GM12864 (cell line): ENCODE measurements around the gene ITGB4.

ENCODE experiments used
- DNase-seq: peaks from one replicate; pipeline ENCODE4 v3.0.0-alpha.2; 2011; ENCODE audit warnings: low read depth
- H3K4me3 ChIP-seq: 2 replicates; pipeline ENCODE4 v1.5.1; 2011; ENCODE audit warnings: mild to moderate bottlenecking, low read depth, low read length, control low read depth
- TF ChIP-seq, protein P1 (sequence below): IDR thresholded peaks from 2 replicates; pipeline ENCODE4 v1.5.1; 2011; ENCODE audit warnings: low read depth, mild to moderate bottlenecking, moderate library complexity, low read length, control low read depth, inconsistent platforms; ENCODE audit errors: missing control alignments

The ITGB4 gene

DNA sequence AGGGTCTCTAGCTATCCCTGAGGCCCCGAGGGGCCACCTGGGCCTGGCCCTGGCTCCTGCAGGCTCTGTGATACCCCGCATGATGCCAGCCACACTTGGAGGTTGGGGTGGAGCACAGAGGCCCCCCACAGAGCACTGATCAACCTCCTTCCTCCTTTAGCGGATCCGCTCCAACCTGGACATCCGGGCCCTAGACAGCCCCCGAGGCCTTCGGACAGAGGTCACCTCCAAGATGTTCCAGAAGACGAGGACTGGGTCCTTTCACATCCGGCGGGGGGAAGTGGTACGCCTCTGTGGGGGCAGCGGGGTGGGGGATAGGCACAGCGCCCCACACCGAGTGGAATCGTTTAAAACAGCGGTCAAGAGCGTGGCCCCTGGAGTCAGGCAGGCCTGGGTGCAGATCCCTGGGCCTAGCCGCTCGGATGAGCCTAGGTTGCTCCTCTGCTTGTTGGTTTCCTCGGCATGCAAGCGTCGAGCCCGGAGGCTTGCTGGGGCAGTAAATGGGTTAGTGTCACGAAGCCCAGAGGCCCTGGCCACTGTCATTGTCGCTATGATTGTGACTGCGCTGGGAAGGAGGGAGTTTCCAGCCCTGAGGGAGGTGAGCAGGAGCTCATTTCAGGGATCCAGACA, 9.9 kb downstream of the ITGB4 start:
- no peak overlapping the region for H3K4me3 ChIP-seq
- TF ChIP-seq, protein P1, sequence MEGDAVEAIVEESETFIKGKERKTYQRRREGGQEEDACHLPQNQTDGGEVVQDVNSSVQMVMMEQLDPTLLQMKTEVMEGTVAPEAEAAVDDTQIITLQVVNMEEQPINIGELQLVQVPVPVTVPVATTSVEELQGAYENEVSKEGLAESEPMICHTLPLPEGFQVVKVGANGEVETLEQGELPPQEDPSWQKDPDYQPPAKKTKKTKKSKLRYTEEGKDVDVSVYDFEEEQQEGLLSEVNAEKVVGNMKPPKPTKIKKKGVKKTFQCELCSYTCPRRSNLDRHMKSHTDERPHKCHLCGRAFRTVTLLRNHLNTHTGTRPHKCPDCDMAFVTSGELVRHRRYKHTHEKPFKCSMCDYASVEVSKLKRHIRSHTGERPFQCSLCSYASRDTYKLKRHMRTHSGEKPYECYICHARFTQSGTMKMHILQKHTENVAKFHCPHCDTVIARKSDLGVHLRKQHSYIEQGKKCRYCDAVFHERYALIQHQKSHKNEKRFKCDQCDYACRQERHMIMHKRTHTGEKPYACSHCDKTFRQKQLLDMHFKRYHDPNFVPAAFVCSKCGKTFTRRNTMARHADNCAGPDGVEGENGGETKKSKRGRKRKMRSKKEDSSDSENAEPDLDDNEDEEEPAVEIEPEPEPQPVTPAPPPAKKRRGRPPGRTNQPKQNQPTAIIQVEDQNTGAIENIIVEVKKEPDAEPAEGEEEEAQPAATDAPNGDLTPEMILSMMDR: no peak
- DNase-seq: no peak

DNA sequence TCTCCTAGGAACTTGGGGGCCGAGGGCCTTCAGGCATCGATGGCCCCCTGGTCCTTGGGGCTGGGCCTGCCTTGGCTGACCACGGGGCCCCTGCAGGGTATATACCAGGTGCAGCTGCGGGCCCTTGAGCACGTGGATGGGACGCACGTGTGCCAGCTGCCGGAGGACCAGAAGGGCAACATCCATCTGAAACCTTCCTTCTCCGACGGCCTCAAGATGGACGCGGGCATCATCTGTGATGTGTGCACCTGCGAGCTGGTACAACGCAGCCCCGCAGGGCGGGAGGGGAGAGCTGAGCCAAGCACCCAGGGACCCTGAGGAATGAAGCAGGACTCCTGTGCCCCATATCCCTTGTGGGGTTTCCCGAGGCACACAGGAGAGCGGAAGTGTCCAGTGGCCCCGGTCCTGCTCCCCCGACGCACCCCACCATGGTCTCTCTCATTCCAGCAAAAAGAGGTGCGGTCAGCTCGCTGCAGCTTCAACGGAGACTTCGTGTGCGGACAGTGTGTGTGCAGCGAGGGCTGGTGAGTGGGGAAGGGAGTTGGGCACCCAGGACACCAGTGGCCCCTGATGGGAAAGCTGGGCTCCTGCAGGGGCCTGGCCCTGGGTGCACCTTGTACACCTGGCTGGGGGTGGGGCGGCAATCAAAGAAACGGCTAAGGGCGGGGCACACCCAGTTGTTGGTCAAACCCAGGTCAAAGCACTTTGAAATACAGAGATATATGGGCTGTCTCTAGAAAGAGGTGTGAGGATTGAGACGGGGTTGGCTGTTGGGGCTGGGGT, 10.6 kb downstream of the ITGB4 start:
- no peak overlapping the region for H3K4me3 ChIP-seq
- no peak for DNase-seq
- TF ChIP-seq, protein P1: no peak

DNA sequence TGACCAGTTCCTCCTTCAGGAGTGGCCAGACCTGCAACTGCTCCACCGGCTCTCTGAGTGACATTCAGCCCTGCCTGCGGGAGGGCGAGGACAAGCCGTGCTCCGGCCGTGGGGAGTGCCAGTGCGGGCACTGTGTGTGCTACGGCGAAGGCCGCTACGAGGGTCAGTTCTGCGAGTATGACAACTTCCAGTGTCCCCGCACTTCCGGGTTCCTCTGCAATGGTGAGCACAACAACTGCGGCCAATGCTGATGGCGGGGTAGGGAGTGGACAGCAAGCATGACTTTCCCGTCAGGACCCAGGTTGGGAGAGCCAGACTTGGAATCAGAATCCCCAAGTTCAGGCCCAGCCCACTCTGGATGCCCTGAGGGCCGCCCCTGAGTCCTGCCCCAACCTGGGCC, 12.2 kb downstream of the ITGB4 start:
- TF ChIP-seq, protein P1: no peak

GRCh38 chr17:75734674-75735294, 13.5 kb downstream of the ITGB4 start:
- H3K4me3 ChIP-seq: no peak overlapping the region
- TF ChIP-seq, protein P1: no peak
- no peak for DNase-seq

More for the DNA sequence above, 12.2 kb downstream of the ITGB4 start:
- no peak for DNase-seq
- no peak overlapping the region for H3K4me3 ChIP-seq

GRCh38 chr17:75736173-75736835, 15.0 kb downstream of the ITGB4 start:
- DNase-seq: no peak
- no peak overlapping the region for H3K4me3 ChIP-seq
- TF ChIP-seq, protein P1: no peak

GRCh38 chr17:75737133-75737962, 16.1 kb downstream of the ITGB4 start:
- no peak overlapping the region for H3K4me3 ChIP-seq
- TF ChIP-seq, protein P1: no peak
- DNase-seq: no peak
